ENCODE measurements around the gene TFDP2.
A peak's percentile ranks its signal among the peaks of the same experiment; 100 is the strongest.

- TF ChIP-seq MAX (IDR thresholded peaks at IDR 0.05; ENCODE audit: low read depth, low read length) (no peak), CTCF (IDR thresholded peaks at IDR 0.05; ENCODE audit: low read depth, low read length) (peak; percentile 59), POLR2A (IDR thresholded peaks at IDR 0.05; ENCODE audit: extremely low read depth, insufficient read length) (no peak)
Measured at GRCh38 chr3:142180761-142181362, 31.5 kb upstream of the TFDP2 start.

All from NB4 (cell line).